Embryonic facial prominence (tissue), 1 donor: ENCODE data around the gene CFD.
"Not testable (repeated sequence)": the region's sequence is repeated elsewhere in the genome, so short reads cannot be mapped to it uniquely, and the experiment has no call there.

Source experiments
- DNase-seq: peaks from one replicate; pipeline ENCODE4 v3.0.0-alpha.2; 2016; ENCODE audit errors: extremely low spot score

Gene CFD

GRCh38 chr19:888581-889385, 29.3 kb downstream of the CFD start:
- DNase-seq, result no peak

GRCh38 chr19:889662-890295, 30.3 kb downstream of the CFD start:
- DNase-seq, result no peak

- DNase-seq, result no peak
These were observed 31.4 kb downstream of the CFD start for GRCh38 chr19:890831-891230.

- DNase-seq, result not testable (repeated sequence)
These were observed 32.1 kb downstream of the CFD start for GRCh38 chr19:891421-892200.

- DNase-seq, result no peak
These were observed 32.9 kb downstream of the CFD start for GRCh38 chr19:892243-892893.

- DNase-seq, result peak; percentile 95
These were observed 33.6 kb downstream of the CFD start, which contains the start of the genes MED16 and RNU6-9 for GRCh38 chr19:892894-893689. Gene MED16 (minus strand): TSS chr19:893187. CDS start chr19:891131, 2,056 bp downstream. Gene RNU6-9 (plus strand): TSS chr19:893484.

- no peak for DNase-seq
These were observed 37.0 kb downstream of the CFD start for GRCh38 chr19:896434-896833.

GRCh38 chr19:896999-897398, 37.5 kb downstream of the CFD start:
- DNase-seq, result no peak

GRCh38 chr19:897442-898039, 38.1 kb downstream of the CFD start:
- no peak for DNase-seq

- DNase-seq, result no peak
These were observed 39.2 kb downstream of the CFD start for GRCh38 chr19:898663-899062.

GRCh38 chr19:899336-900042, 40.0 kb downstream of the CFD start:
- no peak for DNase-seq

GRCh38 chr19:900043-900301, 40.5 kb downstream of the CFD start:
- no peak for DNase-seq

- DNase-seq, result no peak
These were observed 41.0 kb downstream of the CFD start for GRCh38 chr19:900302-901111.

- DNase-seq, result no peak
These were observed 42.0 kb downstream of the CFD start for GRCh38 chr19:901216-902092.

GRCh38 chr19:902093-902370, 42.6 kb downstream of the CFD start:
- no peak for DNase-seq

- DNase-seq, result no peak
These were observed 43.2 kb downstream of the CFD start for GRCh38 chr19:902446-903226.

- no peak for DNase-seq
These were observed 43.9 kb downstream of the CFD start for GRCh38 chr19:903266-903797.

GRCh38 chr19:904545-904944, 45.1 kb downstream of the CFD start:
- no peak for DNase-seq
